IgD-negative memory B cell (primary cell): ENCODE data around the gene UTF1. TPM values are rescaled to one million over a fixed set of nuclear protein-coding genes. Genes with fewer than 3 reads are reported as not detected.
"Not testable (repeated sequence)": the region's sequence is repeated elsewhere in the genome, so short reads cannot be mapped to it uniquely, and the experiment has no call there.

Source experiments
- H3K27ac Mint-ChIP-seq, 3 donors: one replicate each; pipeline ENCODE4 v1.8.0; 2020 to 2022; ENCODE audit warnings: mild to moderate bottlenecking in 3 of 3, mixed read lengths in 3 of 3, moderate library complexity in 1 of 3
- H3K27me3 Mint-ChIP-seq: one replicate; pipeline ENCODE4 v1.8.0; 2021; ENCODE audit warnings: mixed read lengths
- H3K36me3 Mint-ChIP-seq: one replicate; pipeline ENCODE4 v1.8.0; 2020; ENCODE audit warnings: mild to moderate bottlenecking, mixed read lengths
- H3K4me1 Mint-ChIP-seq, 3 donors: one replicate each; pipeline ENCODE4 v1.8.0; 2020 to 2022; ENCODE audit warnings: mixed read lengths in 3 of 3, mild to moderate bottlenecking in 1 of 3
- H3K4me3 Mint-ChIP-seq, 4 donors: one replicate each; pipeline ENCODE4 v1.8.0; 2020 to 2022; ENCODE audit warnings: mild to moderate bottlenecking in 4 of 4, mixed read lengths in 4 of 4, moderate library complexity in 3 of 4
- H3K9me3 Mint-ChIP-seq, 3 donors: one replicate each; pipeline ENCODE4 v1.8.0; 2020 to 2021; ENCODE audit warnings: mixed read lengths in 3 of 3, mild to moderate bottlenecking in 1 of 3
- polyA plus RNA-seq: library from polyadenylated mRNA; unstranded; fragments of 300-500 nt; fragmentation: Illumina TruSeq; gene quantifications from one replicate; pipeline ENCODE4 v1.2.3, GENCODE V29; 2021

The UTF1 gene
- polyA plus RNA-seq, 1 donor from 2014 or later, result not detected

GRCh38 chr10:133225707-133226191, 4.3 kb upstream of the UTF1 start:
- H3K4me3 Mint-ChIP-seq, result peak overlapping the region in 1 of 4 donors; percentile 49
- H3K9me3 Mint-ChIP-seq, result peaks cover 0 to 4% (median 0%) of the 10 kb centered on the region in 3 donors
- H3K36me3 Mint-ChIP-seq, result no peaks in the 10 kb centered on the region
- peaks cover 30% of the 10 kb centered on the region for H3K27me3 Mint-ChIP-seq
- H3K4me1 Mint-ChIP-seq, result peaks cover 0 to 12% (median 11%) of the 10 kb centered on the region in 3 donors
- H3K27ac Mint-ChIP-seq, result no peak overlapping the region

GRCh38 chr10:133226251-133226808, 3.7 kb upstream of the UTF1 start:
- Mint-ChIP-seq H3K4me3 (peak overlapping the region in 3 of 4 donors; percentile 28 to 63 (median 49)), H3K27me3 (peaks cover 30% of the 10 kb centered on the region), H3K27ac (no peak overlapping the region), H3K9me3 (peaks cover 0 to 4% (median 0%) of the 10 kb centered on the region in 3 donors), H3K4me1 (peaks cover 0 to 12% (median 11%) of the 10 kb centered on the region in 3 donors), H3K36me3 (no peaks in the 10 kb centered on the region)

GRCh38 chr10:133227256-133227655, 2.8 kb upstream of the UTF1 start:
- Mint-ChIP-seq H3K27me3 (peaks cover 38% of the 10 kb centered on the region), H3K9me3 (peaks cover 0 to 4% (median 0%) of the 10 kb centered on the region in 3 donors), H3K4me3 (peak overlapping the region in 1 of 4 donors; percentile 28), H3K4me1 (peaks cover 0 to 13% (median 12%) of the 10 kb centered on the region in 3 donors), H3K27ac (no peak overlapping the region), H3K36me3 (no peaks in the 10 kb centered on the region)

GRCh38 chr10:133229265-133230043, 563 bp upstream of the UTF1 start:
- Mint-ChIP-seq H3K36me3 (no peaks in the 10 kb centered on the region), H3K27ac (peak overlapping the region in 1 of 3 donors; percentile 33), H3K4me3 (peak overlapping the region; percentile 25 to 84 (median 66)), H3K9me3 (peaks cover 0 to 4% (median 0%) of the 10 kb centered on the region in 3 donors), H3K27me3 (peaks cover 34% of the 10 kb centered on the region), H3K4me1 (peaks cover 0 to 13% (median 12%) of the 10 kb centered on the region in 3 donors)

- Mint-ChIP-seq H3K4me1 (peaks cover 0 to 16% (median 12%) of the 10 kb centered on the region in 3 donors), H3K27ac (no peak overlapping the region), H3K4me3 (peak overlapping the region in 1 of 4 donors; percentile 57), H3K27me3 (peaks cover 37% of the 10 kb centered on the region), H3K36me3 (no peaks in the 10 kb centered on the region), H3K9me3 (peaks cover 0 to 4% (median 0%) of the 10 kb centered on the region in 3 donors)
Observed at GRCh38 chr10:133230387-133231195, 574 bp downstream of the UTF1 start.

GRCh38 chr10:133231244-133231945, 1.4 kb downstream of the UTF1 start:
- Mint-ChIP-seq H3K4me1 (peaks cover 0 to 9% (median 8%) of the 10 kb centered on the region in 3 donors), H3K36me3 (no peaks in the 10 kb centered on the region), H3K27ac (no peak overlapping the region), H3K9me3 (peaks cover 0 to 4% (median 0%) of the 10 kb centered on the region in 3 donors), H3K27me3 (peaks cover 32% of the 10 kb centered on the region), H3K4me3 (peak overlapping the region in 2 of 4 donors; percentile 61 to 81)

GRCh38 chr10:133231946-133232574, 2.0 kb downstream of the UTF1 start:
- peaks cover 27% of the 10 kb centered on the region for H3K27me3 Mint-ChIP-seq
- no peaks in the 10 kb centered on the region for H3K36me3 Mint-ChIP-seq
- H3K4me1 Mint-ChIP-seq, result peaks cover 0 to 9% (median 7%) of the 10 kb centered on the region in 3 donors
- peaks cover 0 to 4% (median 0%) of the 10 kb centered on the region in 3 donors for H3K9me3 Mint-ChIP-seq
- H3K4me3 Mint-ChIP-seq, result peak overlapping the region in 1 of 4 donors; percentile 53
- no peak overlapping the region for H3K27ac Mint-ChIP-seq

- not testable (repeated sequence) for H3K4me1 Mint-ChIP-seq, H3K27ac Mint-ChIP-seq, H3K9me3 Mint-ChIP-seq, H3K36me3 Mint-ChIP-seq
- peak overlapping the region; percentile 37 to 75 (median 54) for H3K4me3 Mint-ChIP-seq
- peaks cover 25% of the 10 kb centered on the region for H3K27me3 Mint-ChIP-seq
Observed at GRCh38 chr10:133234796-133235195, 4.8 kb downstream of the UTF1 start.

GRCh38 chr10:133235265-133235855, 5.3 kb downstream of the UTF1 start:
- peak overlapping the region; percentile 46 to 89 (median 74) for H3K4me3 Mint-ChIP-seq
- no peaks in the 10 kb centered on the region for H3K9me3 Mint-ChIP-seq
- peaks cover 0 to 10% (median 6%) of the 10 kb centered on the region in 3 donors for H3K4me1 Mint-ChIP-seq
- H3K36me3 Mint-ChIP-seq, result no peaks in the 10 kb centered on the region
- peaks cover 25% of the 10 kb centered on the region for H3K27me3 Mint-ChIP-seq
- no peak overlapping the region for H3K27ac Mint-ChIP-seq

- peaks cover 4 to 14% (median 11%) of the 10 kb centered on the region in 3 donors for H3K4me1 Mint-ChIP-seq
- no peaks in the 10 kb centered on the region for H3K9me3 Mint-ChIP-seq
- no peak overlapping the region for H3K27ac Mint-ChIP-seq
- H3K4me3 Mint-ChIP-seq, result peak overlapping the region; percentile 48 to 89 (median 68)
- no peaks in the 10 kb centered on the region for H3K36me3 Mint-ChIP-seq
- peaks cover 25% of the 10 kb centered on the region for H3K27me3 Mint-ChIP-seq
Observed at GRCh38 chr10:133235932-133236331, 5.9 kb downstream of the UTF1 start.

- no peak overlapping the region for H3K27ac Mint-ChIP-seq
- no peaks in the 10 kb centered on the region for H3K36me3 Mint-ChIP-seq
- H3K4me3 Mint-ChIP-seq, result no peak overlapping the region
- H3K9me3 Mint-ChIP-seq, result no peaks in the 10 kb centered on the region
- H3K4me1 Mint-ChIP-seq, result peaks cover 6 to 17% (median 15%) of the 10 kb centered on the region in 3 donors
- H3K27me3 Mint-ChIP-seq, result peaks cover 22% of the 10 kb centered on the region
Observed at GRCh38 chr10:133236401-133237240, 6.6 kb downstream of the UTF1 start.

GRCh38 chr10:133237241-133237587, 7.2 kb downstream of the UTF1 start:
- peaks cover 17% of the 10 kb centered on the region for H3K27me3 Mint-ChIP-seq
- H3K4me3 Mint-ChIP-seq, result peak overlapping the region in 2 of 4 donors; percentile 23 to 78
- no peaks in the 10 kb centered on the region for H3K36me3 Mint-ChIP-seq
- no peaks in the 10 kb centered on the region for H3K9me3 Mint-ChIP-seq
- H3K27ac Mint-ChIP-seq, result no peak overlapping the region
- peaks cover 9 to 21% (median 17%) of the 10 kb centered on the region in 3 donors for H3K4me1 Mint-ChIP-seq
